Mucosa of stomach (tissue), 1 donor: ENCODE results near the gene SLC38A9.
"Not testable (repeated sequence)": the region's sequence is repeated elsewhere in the genome, so short reads cannot be mapped to it uniquely, and the experiment has no call there.

ENCODE experiments used
- H3K27me3 ChIP-seq: one replicate; pipeline ENCODE4 v1.7.0; 2013; ENCODE audit warnings: mild to moderate bottlenecking, low read length; ENCODE audit not compliant: control insufficient read depth, insufficient read depth
- H3K36me3 ChIP-seq: one replicate; pipeline ENCODE4 v1.7.0; 2013; ENCODE audit warnings: low read length; ENCODE audit not compliant: control insufficient read depth, insufficient read depth
- H3K4me1 ChIP-seq: one replicate; pipeline ENCODE4 v1.7.0; 2013; ENCODE audit warnings: mild to moderate bottlenecking, low read length; ENCODE audit not compliant: control insufficient read depth, insufficient read depth
- H3K4me3 ChIP-seq: one replicate; pipeline ENCODE4 v1.7.0; 2013; ENCODE audit warnings: low read length
- H3K9ac ChIP-seq: one replicate; pipeline ENCODE4 v1.7.0; 2013; ENCODE audit warnings: mild to moderate bottlenecking, low read length, moderate library complexity
- H3K9me3 ChIP-seq: one replicate; pipeline ENCODE4 v1.7.0; 2013; ENCODE audit warnings: mild to moderate bottlenecking, low read length, moderate library complexity; ENCODE audit not compliant: control insufficient read depth
- donor health status: Pancreatic carcinoma.

The SLC38A9 gene

GRCh38 chr5:55621229-55621628 lies 90.9 kb downstream of the SLC38A9 start:
- Histone ChIP-seq H3K4me3 (no peak overlapping the region), H3K9me3 (no peaks in the 10 kb centered on the region), H3K9ac (no peak overlapping the region), H3K4me1 (no peaks in the 10 kb centered on the region), H3K27me3 (no peaks in the 10 kb centered on the region), H3K36me3 (no peaks in the 10 kb centered on the region)

GRCh38 chr5:55620766-55621160 lies 91.4 kb downstream of the SLC38A9 start:
- no peak overlapping the region for H3K9ac ChIP-seq
- no peak overlapping the region for H3K4me3 ChIP-seq
- no peaks in the 10 kb centered on the region for H3K36me3 ChIP-seq
- H3K9me3 ChIP-seq = no peaks in the 10 kb centered on the region
- H3K4me1 ChIP-seq = no peaks in the 10 kb centered on the region
- H3K27me3 ChIP-seq = no peaks in the 10 kb centered on the region

GRCh38 chr5:55620009-55620765 lies 91.9 kb downstream of the SLC38A9 start:
- H3K4me1 ChIP-seq = no peaks in the 10 kb centered on the region
- no peaks in the 10 kb centered on the region for H3K27me3 ChIP-seq
- H3K4me3 ChIP-seq = no peak overlapping the region
- no peaks in the 10 kb centered on the region for H3K36me3 ChIP-seq
- H3K9ac ChIP-seq = no peak overlapping the region
- no peaks in the 10 kb centered on the region for H3K9me3 ChIP-seq

GRCh38 chr5:55618318-55618717 lies 93.8 kb downstream of the SLC38A9 start:
- no peaks in the 10 kb centered on the region for H3K9me3 ChIP-seq
- H3K9ac ChIP-seq = no peak overlapping the region
- H3K4me1 ChIP-seq = no peaks in the 10 kb centered on the region
- H3K36me3 ChIP-seq = no peaks in the 10 kb centered on the region
- no peak overlapping the region for H3K4me3 ChIP-seq
- H3K27me3 ChIP-seq = no peaks in the 10 kb centered on the region

- H3K4me1 ChIP-seq = no peaks in the 10 kb centered on the region
- no peaks in the 10 kb centered on the region for H3K27me3 ChIP-seq
- no peak overlapping the region for H3K4me3 ChIP-seq
- no peak overlapping the region for H3K9ac ChIP-seq
- H3K36me3 ChIP-seq = no peaks in the 10 kb centered on the region
- no peaks in the 10 kb centered on the region for H3K9me3 ChIP-seq
These were observed 98.8 kb downstream of the SLC38A9 start for GRCh38 chr5:55613112-55613868.

- Histone ChIP-seq H3K4me1 (no peaks in the 10 kb centered on the region), H3K4me3 (no peak overlapping the region), H3K9me3 (no peaks in the 10 kb centered on the region), H3K36me3 (no peaks in the 10 kb centered on the region), H3K9ac (no peak overlapping the region), H3K27me3 (no peaks in the 10 kb centered on the region)
These were observed 101.6 kb downstream of the SLC38A9 start for GRCh38 chr5:55610542-55610941.

GRCh38 chr5:55609413-55609812 lies 102.7 kb downstream of the SLC38A9 start:
- H3K9ac ChIP-seq = no peak overlapping the region
- H3K36me3 ChIP-seq = no peaks in the 10 kb centered on the region
- no peaks in the 10 kb centered on the region for H3K27me3 ChIP-seq
- peaks cover 5% of the 10 kb centered on the region for H3K4me1 ChIP-seq
- H3K9me3 ChIP-seq = no peaks in the 10 kb centered on the region
- H3K4me3 ChIP-seq = no peak overlapping the region

GRCh38 chr5:55608595-55609349 lies 103.4 kb downstream of the SLC38A9 start:
- no peaks in the 10 kb centered on the region for H3K27me3 ChIP-seq
- peaks cover 7% of the 10 kb centered on the region for H3K4me1 ChIP-seq
- H3K4me3 ChIP-seq = no peak overlapping the region
- H3K36me3 ChIP-seq = no peaks in the 10 kb centered on the region
- no peaks in the 10 kb centered on the region for H3K9me3 ChIP-seq
- H3K9ac ChIP-seq = no peak overlapping the region

GRCh38 chr5:55607309-55607708 lies 104.8 kb downstream of the SLC38A9 start:
- H3K36me3 ChIP-seq, H3K27me3 ChIP-seq, H3K4me3 ChIP-seq, H3K9me3 ChIP-seq, H3K9ac ChIP-seq: not testable (repeated sequence)
- H3K4me1 ChIP-seq = peaks cover 11% of the 10 kb centered on the region

GRCh38 chr5:55604611-55605067 lies 107.5 kb downstream of the SLC38A9 start:
- Histone ChIP-seq H3K9me3 (no peaks in the 10 kb centered on the region), H3K9ac (no peak overlapping the region), H3K27me3 (no peaks in the 10 kb centered on the region), H3K36me3 (no peaks in the 10 kb centered on the region), H3K4me3 (no peak overlapping the region), H3K4me1 (peaks cover 30% of the 10 kb centered on the region)

GRCh38 chr5:55603922-55604321 lies 108.2 kb downstream of the SLC38A9 start:
- H3K36me3 ChIP-seq = no peaks in the 10 kb centered on the region
- H3K9me3 ChIP-seq = no peaks in the 10 kb centered on the region
- H3K9ac ChIP-seq = no peak overlapping the region
- no peak overlapping the region for H3K4me3 ChIP-seq
- H3K4me1 ChIP-seq = peaks cover 34% of the 10 kb centered on the region
- H3K27me3 ChIP-seq = no peaks in the 10 kb centered on the region

GRCh38 chr5:55601628-55602027 lies 110.5 kb downstream of the SLC38A9 start:
- Histone ChIP-seq H3K27me3 (no peaks in the 10 kb centered on the region), H3K9ac (peak overlapping the region; percentile 52), H3K4me3 (no peak overlapping the region), H3K9me3 (no peaks in the 10 kb centered on the region), H3K4me1 (peaks cover 34% of the 10 kb centered on the region), H3K36me3 (no peaks in the 10 kb centered on the region)
